ENCODE data around the gene RNU7-1. TPM values are rescaled to one million over a fixed set of nuclear protein-coding genes. Genes with fewer than 3 reads are reported as not detected.

The RNU7-1 gene
- total RNA-seq, 1 donor from 2014 or later = not detected

- Mint-ChIP-seq H3K4me1 (peaks cover 76% of the 10 kb centered on the region), H3K27me3 (no peaks in the 10 kb centered on the region), H3K4me3 (peak overlapping the region; percentile 90), H3K27ac (peak overlapping the region; percentile 77), H3K9me3 (no peaks in the 10 kb centered on the region), H3K36me3 (ENCODE audit: low read depth) (peaks cover 86% of the 10 kb centered on the region)
- intact Hi-C loops (cut with micrococcal nuclease) = no loop called here
- DNase-seq = no peak
Observed at GRCh38 chr12:6957151-6957701, 13.6 kb downstream of the RNU7-1 start.

- intact Hi-C loops (cut with micrococcal nuclease) = no loop called here
- peak overlapping the region; percentile 98 for H3K27ac Mint-ChIP-seq
- H3K36me3 Mint-ChIP-seq (ENCODE audit: low read depth) = peaks cover 80% of the 10 kb centered on the region
- H3K4me3 Mint-ChIP-seq = peak overlapping the region; percentile 90
- no peaks in the 10 kb centered on the region for H3K9me3 Mint-ChIP-seq
- no peak for DNase-seq
- H3K27me3 Mint-ChIP-seq = no peaks in the 10 kb centered on the region
- peaks cover 79% of the 10 kb centered on the region for H3K4me1 Mint-ChIP-seq
Observed at GRCh38 chr12:6957741-6958608, 14.4 kb downstream of the RNU7-1 start.

- no peaks in the 10 kb centered on the region for H3K9me3 Mint-ChIP-seq
- H3K4me1 Mint-ChIP-seq = peaks cover 76% of the 10 kb centered on the region
- H3K4me3 Mint-ChIP-seq = peak overlapping the region; percentile 90
- H3K36me3 Mint-ChIP-seq (ENCODE audit: low read depth) = peaks cover 74% of the 10 kb centered on the region
- intact Hi-C loops (cut with micrococcal nuclease) = no loop called here
- no peak for DNase-seq
- H3K27ac Mint-ChIP-seq = peak overlapping the region; percentile 98
- H3K27me3 Mint-ChIP-seq = no peaks in the 10 kb centered on the region
Observed at GRCh38 chr12:6958609-6959057, 15.0 kb downstream of the RNU7-1 start.

GRCh38 chr12:6959058-6959804 is 15.6 kb downstream of the RNU7-1 start:
- Mint-ChIP-seq H3K27me3 (no peaks in the 10 kb centered on the region), H3K4me3 (peak overlapping the region; percentile 90), H3K4me1 (peaks cover 70% of the 10 kb centered on the region), H3K27ac (peak overlapping the region; percentile 98), H3K36me3 (ENCODE audit: low read depth) (peaks cover 70% of the 10 kb centered on the region), H3K9me3 (no peaks in the 10 kb centered on the region)
- peak; percentile 92 for DNase-seq
- intact Hi-C loops (cut with micrococcal nuclease) = no loop called here

- intact Hi-C loops (cut with micrococcal nuclease) = no loop called here
Observed at GRCh38 chr12:6959805-6960592, 16.4 kb downstream of the RNU7-1 start.

GRCh38 chr12:6960593-6961277 is 17.1 kb downstream of the RNU7-1 start:
- Mint-ChIP-seq H3K4me3 (peak overlapping the region; percentile 90), H3K27me3 (no peaks in the 10 kb centered on the region), H3K27ac (peak overlapping the region; percentile 99), H3K4me1 (peaks cover 71% of the 10 kb centered on the region), H3K9me3 (no peaks in the 10 kb centered on the region), H3K36me3 (ENCODE audit: low read depth) (peaks cover 69% of the 10 kb centered on the region)
- DNase-seq = peak; percentile 80
- intact Hi-C loops (cut with micrococcal nuclease) = loop anchor here (1.0 kb wide), 3 partner anchors 7 to 16 kb away; partner anchors contain the start of genes C12orf57, EMG1 and PHB2

More at GRCh38 chr12:6959805-6960592, 16.4 kb downstream of the RNU7-1 start:
- peaks cover 68% of the 10 kb centered on the region for H3K36me3 Mint-ChIP-seq (ENCODE audit: low read depth)
- peak overlapping the region; percentile 99 for H3K27ac Mint-ChIP-seq
- H3K27me3 Mint-ChIP-seq = no peaks in the 10 kb centered on the region
- peaks cover 69% of the 10 kb centered on the region for H3K4me1 Mint-ChIP-seq
- DNase-seq = no peak
- no peaks in the 10 kb centered on the region for H3K9me3 Mint-ChIP-seq
- H3K4me3 Mint-ChIP-seq = peak overlapping the region; percentile 90

- intact Hi-C loops (cut with micrococcal nuclease) = loop anchor here (1.0 kb wide), 3 partner anchors 8 to 17 kb away; partner anchors contain the start of genes C12orf57, EMG1 and PHB2
- Mint-ChIP-seq H3K27me3 (no peaks in the 10 kb centered on the region), H3K4me3 (peak overlapping the region; percentile 90), H3K4me1 (peaks cover 69% of the 10 kb centered on the region), H3K9me3 (no peaks in the 10 kb centered on the region), H3K27ac (peak overlapping the region; percentile 99), H3K36me3 (ENCODE audit: low read depth) (peaks cover 69% of the 10 kb centered on the region)
- peak; percentile 94 for DNase-seq
Observed at GRCh38 chr12:6961278-6961694, 17.7 kb downstream of the RNU7-1 start.

- no peaks in the 10 kb centered on the region for H3K9me3 Mint-ChIP-seq
- H3K27me3 Mint-ChIP-seq = no peaks in the 10 kb centered on the region
- intact Hi-C loops (cut with micrococcal nuclease) = loop anchor here (1.0 kb wide), 3 partner anchors 8 to 17 kb away; partner anchors contain the start of genes C12orf57, EMG1 and PHB2
- DNase-seq = no peak
- H3K4me1 Mint-ChIP-seq = peaks cover 67% of the 10 kb centered on the region
- H3K27ac Mint-ChIP-seq = peak overlapping the region; percentile 99
- H3K4me3 Mint-ChIP-seq = peak overlapping the region; percentile 90
- peaks cover 68% of the 10 kb centered on the region for H3K36me3 Mint-ChIP-seq (ENCODE audit: low read depth)
Observed at GRCh38 chr12:6961695-6962284, 18.2 kb downstream of the RNU7-1 start.

- peak overlapping the region; percentile 90 for H3K4me3 Mint-ChIP-seq
Observed at GRCh38 chr12:6962285-6963015, 18.8 kb downstream of the RNU7-1 start.

GRCh38 chr12:6963016-6963731 is 19.6 kb downstream of the RNU7-1 start:
- H3K36me3 Mint-ChIP-seq (ENCODE audit: low read depth) = peaks cover 68% of the 10 kb centered on the region
- intact Hi-C loops (cut with micrococcal nuclease) = no loop called here
- H3K9me3 Mint-ChIP-seq = no peaks in the 10 kb centered on the region
- peak; percentile 58 for DNase-seq
- no peaks in the 10 kb centered on the region for H3K27me3 Mint-ChIP-seq
- peak overlapping the region; percentile 99 for H3K27ac Mint-ChIP-seq
- no peak overlapping the region for H3K4me3 Mint-ChIP-seq
- H3K4me1 Mint-ChIP-seq = peaks cover 55% of the 10 kb centered on the region

More at GRCh38 chr12:6962285-6963015, 18.8 kb downstream of the RNU7-1 start:
- intact Hi-C loops (cut with micrococcal nuclease) = no loop called here
- Mint-ChIP-seq H3K27me3 (no peaks in the 10 kb centered on the region), H3K27ac (peak overlapping the region; percentile 99), H3K4me1 (peaks cover 62% of the 10 kb centered on the region), H3K9me3 (no peaks in the 10 kb centered on the region), H3K36me3 (ENCODE audit: low read depth) (peaks cover 66% of the 10 kb centered on the region)
- DNase-seq = no peak

GRCh38 chr12:6963791-6964413 is 20.3 kb downstream of the RNU7-1 start:
- no peaks in the 10 kb centered on the region for H3K9me3 Mint-ChIP-seq
- H3K4me3 Mint-ChIP-seq = no peak overlapping the region
- no peaks in the 10 kb centered on the region for H3K27me3 Mint-ChIP-seq
- intact Hi-C loops (cut with micrococcal nuclease) = loop anchor here (2.0 kb wide), 1 partner anchor 49 kb away; the partner anchor contains the start of gene ENO2
- DNase-seq = peak; percentile 62
- peaks cover 68% of the 10 kb centered on the region for H3K36me3 Mint-ChIP-seq (ENCODE audit: low read depth)
- H3K27ac Mint-ChIP-seq = peak overlapping the region; percentile 94
- peaks cover 51% of the 10 kb centered on the region for H3K4me1 Mint-ChIP-seq
